GM12872 (cell line): ENCODE measurements around the gene COPS8.

Source experiments
- CTCF ChIP-seq: IDR thresholded peaks from 3 replicates; pipeline ENCODE4 v1.5.1; 2011; ENCODE audit warnings: low read depth, mild to moderate bottlenecking, low read length, moderate library complexity; ENCODE audit not compliant: insufficient read depth

Gene COPS8

GRCh38 chr2:237048595-237048994 is 37.1 kb upstream of the COPS8 start:
- no peak for TF ChIP-seq CTCF

GRCh38 chr2:237051861-237052260 is 33.8 kb upstream of the COPS8 start:
- TF ChIP-seq CTCF, result no peak

- no peak for TF ChIP-seq CTCF
These were observed 32.6 kb upstream of the COPS8 start for GRCh38 chr2:237053066-237053465.

GRCh38 chr2:237055386-237056100 is 30.1 kb upstream of the COPS8 start:
- no peak for TF ChIP-seq CTCF

GRCh38 chr2:237056287-237056875 is 29.3 kb upstream of the COPS8 start:
- TF ChIP-seq CTCF, result no peak

- no peak for TF ChIP-seq CTCF
These were observed 28.6 kb upstream of the COPS8 start for GRCh38 chr2:237057107-237057506.

GRCh38 chr2:237057893-237058300 is 27.8 kb upstream of the COPS8 start:
- TF ChIP-seq CTCF, result no peak
